Right renal cortex interstitium (tissue), 3 donors: ENCODE measurements around the gene ESRRA. TPM values are rescaled to one million over a fixed set of nuclear protein-coding genes. Genes with fewer than 3 reads are reported as not detected.
A peak's percentile ranks its signal among the peaks of the same experiment; 100 is the strongest.

Source experiments
- DNase-seq, 3 donors: peaks; one replicate each; pipeline ENCODE4 v3.0.0-alpha.2; 2013; ENCODE audit warnings: low read depth in 3 of 3, low spot score in 2 of 3
- polyA plus RNA-seq, 3 donors: library from polyadenylated mRNA; unstranded; fragments of 120-200 nt; gene quantifications; one replicate each; pipeline ENCODE4 v1.2.1, GENCODE V29; 2013; ENCODE audit not compliant: insufficient read length in 3 of 3

Gene ESRRA
- polyA plus RNA-seq, 3 donors = 16.3 to 19.1 (median 16.4) TPM

- no peak for DNase-seq
These were observed 14.0 kb upstream of the ESRRA start, which contains the start of gene KCNK4 for GRCh38 chr11:64291262-64291751. TSS of gene KCNK4 (plus strand) at chr11:64291302. CDS start at chr11:64293019, 1,717 bp downstream.

GRCh38 chr11:64291752-64292459, 13.4 kb upstream of the ESRRA start:
- DNase-seq = no peak

GRCh38 chr11:64292460-64293254, 12.7 kb upstream of the ESRRA start:
- no peak for DNase-seq

GRCh38 chr11:64294774-64295173, 10.6 kb upstream of the ESRRA start:
- DNase-seq = no peak

GRCh38 chr11:64295760-64296159, 9.6 kb upstream of the ESRRA start:
- DNase-seq = no peak

- no peak for DNase-seq
These were observed 9.1 kb upstream of the ESRRA start for GRCh38 chr11:64296236-64296635.

GRCh38 chr11:64296830-64297698, 8.3 kb upstream of the ESRRA start:
- no peak for DNase-seq

GRCh38 chr11:64297699-64298358, 7.5 kb upstream of the ESRRA start:
- no peak for DNase-seq

- DNase-seq = no peak
These were observed 6.1 kb upstream of the ESRRA start for GRCh38 chr11:64298966-64299846.

- no peak for DNase-seq
These were observed 5.3 kb upstream of the ESRRA start, which contains the start of gene CATSPERZ for GRCh38 chr11:64299847-64300648. TSS of gene CATSPERZ (plus strand) at chr11:64300358. CDS start at chr11:64300411, 53 bp downstream.

- no peak for DNase-seq
These were observed 2.0 kb upstream of the ESRRA start for GRCh38 chr11:64303109-64304031.

GRCh38 chr11:64304032-64304315, 1.4 kb upstream of the ESRRA start:
- DNase-seq = no peak

GRCh38 chr11:64304316-64305072, 830 bp upstream of the ESRRA start:
- peak in 2 of 3 donors; percentile 67 to 77 for DNase-seq

- DNase-seq = no peak
These were observed 603 bp downstream of the ESRRA start for GRCh38 chr11:64305691-64306562.

GRCh38 chr11:64306563-64306875, 1.2 kb downstream of the ESRRA start:
- no peak for DNase-seq
